ENCODE results near the gene SORCS2.

DNA sequence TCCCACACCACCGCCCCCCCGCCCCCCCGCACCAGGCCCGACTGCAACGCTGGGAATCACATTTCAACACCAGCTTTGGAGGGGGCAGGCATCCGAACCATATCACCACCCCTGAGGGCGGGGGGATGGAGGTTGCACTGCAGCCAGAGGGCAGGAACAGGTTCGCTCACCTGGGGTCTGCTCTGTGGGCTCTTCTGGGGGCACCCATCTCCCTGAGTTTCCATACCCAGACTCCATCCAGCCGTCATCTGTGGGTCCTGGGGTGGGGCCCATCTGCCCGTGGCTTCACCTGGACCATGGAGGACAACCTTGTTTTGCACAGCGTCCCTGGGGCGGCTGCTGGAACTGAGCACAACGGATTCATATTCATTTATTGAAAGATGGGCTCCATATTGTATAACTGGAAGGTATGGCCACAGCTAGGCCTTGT is 235.5 kb downstream of the SORCS2 start:
- TF ChIP-seq GATA3 (IDR thresholded peaks at IDR 0.05; ENCODE audit: low read depth, low read length) = no peak
- TF ChIP-seq GATA2 (IDR thresholded peaks at IDR 0.05; ENCODE audit: low read depth, low read length) = no peak

All from SH-SY5Y (cell line).